GM19463 (cell line): ENCODE measurements around the gene PNKD.

Experiments used
- ATAC-seq: cut with Tn5 transposase; IDR thresholded peaks from one replicate; pipeline ENCODE4 v1.9.1; 2021; ENCODE audit warnings: mild to moderate bottlenecking, moderate library complexity; ENCODE audit not compliant: unreplicated experiment

Gene PNKD

GRCh38 chr2:218394298-218395089 lies 124.2 kb downstream of the PNKD start:
- no peak for ATAC-seq

- ATAC-seq: no peak
Observed at GRCh38 chr2:218395090-218395444, 124.7 kb downstream of the PNKD start.

DNA sequence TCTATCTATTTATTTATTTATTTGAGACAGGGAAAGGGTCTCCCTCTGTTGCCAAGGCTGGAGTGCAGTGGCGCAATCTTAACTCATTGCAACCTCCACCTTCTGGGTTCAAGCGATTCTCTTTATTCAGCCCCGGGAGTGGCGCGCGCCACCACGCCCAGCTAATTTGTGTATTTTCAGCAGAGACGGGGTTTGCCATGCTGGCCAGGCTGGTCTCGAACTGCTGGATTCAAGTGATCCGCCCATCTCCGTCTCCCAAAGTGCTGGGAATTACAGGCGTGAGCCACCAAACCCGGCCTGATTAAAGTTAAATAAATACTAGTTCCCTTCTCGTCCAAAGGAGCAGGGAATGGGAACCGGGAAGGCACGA lies 125.1 kb downstream of the PNKD start:
- no peak for ATAC-seq

- peak; percentile 40 for ATAC-seq
Observed at GRCh38 chr2:218395826-218396687, 125.7 kb downstream of the PNKD start.
